Measurements from ENCODE around the gene KANSL3.
"Not testable (repeated sequence)": the region's sequence is repeated elsewhere in the genome, so short reads cannot be mapped to it uniquely, and the experiment has no call there.

KANSL3 gene

DNA sequence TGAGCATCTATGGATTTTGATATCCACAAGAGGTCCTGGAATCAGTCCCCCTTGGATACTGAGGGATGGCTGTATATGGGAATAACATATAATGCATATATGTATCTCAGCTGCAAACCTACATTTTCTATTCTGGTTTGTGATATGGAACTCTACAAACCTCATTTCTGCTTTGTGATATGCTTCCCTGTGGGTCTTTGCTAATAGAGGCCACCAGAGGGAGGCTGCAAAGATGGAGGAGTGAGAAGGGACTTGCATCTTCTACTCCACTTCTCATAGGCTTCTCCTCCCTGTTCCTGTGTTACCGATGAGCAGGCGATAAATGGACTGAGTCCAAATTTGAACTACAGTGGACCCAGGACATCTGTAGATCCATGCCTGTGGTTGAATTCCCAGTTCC, 63.7 kb downstream of the KANSL3 start:
- TF ChIP-seq, protein P1, sequence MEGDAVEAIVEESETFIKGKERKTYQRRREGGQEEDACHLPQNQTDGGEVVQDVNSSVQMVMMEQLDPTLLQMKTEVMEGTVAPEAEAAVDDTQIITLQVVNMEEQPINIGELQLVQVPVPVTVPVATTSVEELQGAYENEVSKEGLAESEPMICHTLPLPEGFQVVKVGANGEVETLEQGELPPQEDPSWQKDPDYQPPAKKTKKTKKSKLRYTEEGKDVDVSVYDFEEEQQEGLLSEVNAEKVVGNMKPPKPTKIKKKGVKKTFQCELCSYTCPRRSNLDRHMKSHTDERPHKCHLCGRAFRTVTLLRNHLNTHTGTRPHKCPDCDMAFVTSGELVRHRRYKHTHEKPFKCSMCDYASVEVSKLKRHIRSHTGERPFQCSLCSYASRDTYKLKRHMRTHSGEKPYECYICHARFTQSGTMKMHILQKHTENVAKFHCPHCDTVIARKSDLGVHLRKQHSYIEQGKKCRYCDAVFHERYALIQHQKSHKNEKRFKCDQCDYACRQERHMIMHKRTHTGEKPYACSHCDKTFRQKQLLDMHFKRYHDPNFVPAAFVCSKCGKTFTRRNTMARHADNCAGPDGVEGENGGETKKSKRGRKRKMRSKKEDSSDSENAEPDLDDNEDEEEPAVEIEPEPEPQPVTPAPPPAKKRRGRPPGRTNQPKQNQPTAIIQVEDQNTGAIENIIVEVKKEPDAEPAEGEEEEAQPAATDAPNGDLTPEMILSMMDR (conservative IDR thresholded peaks at IDR 0.05), result no peak; the same call in 1 of the 2 replicates
- no peak for TF ChIP-seq ZFX (IDR thresholded peaks at IDR 0.05)
- H3K27ac ChIP-seq, result no peak overlapping the region

- no peak overlapping the region for H3K27ac ChIP-seq
- TF ChIP-seq ZFX (IDR thresholded peaks at IDR 0.05), result no peak
- TF ChIP-seq, protein P1 (conservative IDR thresholded peaks at IDR 0.05), result no peak
Observed at GRCh38 chr2:96568094-96568493, 70.0 kb downstream of the KANSL3 start.

- no peak for TF ChIP-seq ZFX (IDR thresholded peaks at IDR 0.05)
- TF ChIP-seq, protein P1 (conservative IDR thresholded peaks at IDR 0.05), result no peak
- H3K27ac ChIP-seq, result no peak overlapping the region
Observed at GRCh38 chr2:96565111-96565510, 73.0 kb downstream of the KANSL3 start.

DNA sequence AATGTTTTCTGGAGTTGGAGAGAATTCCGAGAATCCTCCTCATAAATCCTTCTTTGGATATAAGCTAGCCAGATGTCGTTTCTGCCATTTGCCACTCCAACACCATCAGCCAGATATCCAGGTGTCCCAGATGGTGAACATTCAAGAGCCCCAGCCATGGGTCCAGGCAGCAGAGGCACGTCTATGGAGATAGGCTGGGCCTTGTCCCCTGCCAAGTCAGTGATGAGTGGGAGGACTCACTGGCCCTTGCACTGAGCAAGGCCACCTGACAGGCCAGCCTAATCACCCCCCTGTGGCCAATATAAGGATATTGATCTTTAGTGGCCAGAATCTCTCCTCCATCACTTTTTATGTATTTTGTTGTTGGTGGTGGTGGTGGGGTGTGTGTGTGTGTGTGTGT, 73.5 kb downstream of the KANSL3 start:
- no peak overlapping the region for H3K27ac ChIP-seq
- TF ChIP-seq, protein P1 (conservative IDR thresholded peaks at IDR 0.05), result no peak
- no peak for TF ChIP-seq ZFX (IDR thresholded peaks at IDR 0.05)

DNA sequence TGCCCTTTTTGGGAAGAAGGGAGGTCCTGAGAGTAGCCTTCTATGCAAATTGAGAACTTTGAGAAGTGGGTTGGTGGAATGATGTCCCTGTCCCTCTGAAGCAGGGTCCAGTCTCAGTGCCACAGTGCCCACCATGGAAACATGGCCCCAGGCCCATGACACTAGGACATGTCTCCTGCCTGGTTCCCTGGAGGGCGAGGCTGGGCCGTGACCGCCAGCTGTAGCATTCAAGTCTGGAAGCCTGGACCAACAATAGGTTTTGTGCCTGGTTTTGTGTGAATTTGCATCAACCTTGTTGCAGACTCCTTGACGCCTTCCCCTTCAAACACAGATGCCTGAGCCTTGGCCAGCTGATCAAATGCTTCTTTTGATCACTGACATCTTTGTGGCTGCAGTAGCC, 74.1 kb downstream of the KANSL3 start:
- TF ChIP-seq, protein P1 (conservative IDR thresholded peaks at IDR 0.05), result no peak
- no peak for TF ChIP-seq ZFX (IDR thresholded peaks at IDR 0.05)
- H3K27ac ChIP-seq, result no peak overlapping the region

- TF ChIP-seq, protein P1 (conservative IDR thresholded peaks at IDR 0.05), result no peak
- no peak for TF ChIP-seq ZFX (IDR thresholded peaks at IDR 0.05)
- H3K27ac ChIP-seq, result no peak overlapping the region
Observed at GRCh38 chr2:96558485-96558884, 79.6 kb downstream of the KANSL3 start.

DNA sequence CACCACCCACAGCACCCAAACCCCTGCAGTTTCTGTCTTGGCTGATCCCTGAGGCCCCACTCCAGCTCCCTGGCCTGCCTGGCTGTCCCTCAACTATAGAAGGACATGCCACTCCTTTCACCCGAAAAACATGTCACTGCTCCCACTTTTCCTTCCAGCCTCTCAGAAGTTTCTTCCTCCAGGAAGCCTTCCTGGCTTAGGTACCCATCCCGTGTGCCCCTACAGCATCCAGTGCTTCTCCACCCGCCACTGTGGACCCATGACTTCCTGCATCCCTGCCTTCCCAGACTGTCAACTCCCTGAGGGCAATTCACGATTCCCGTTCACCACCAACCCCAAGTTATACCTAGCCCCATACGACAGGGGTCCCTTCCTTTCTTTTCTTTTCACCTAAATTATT, 80.1 kb downstream of the KANSL3 start:
- no peak overlapping the region for H3K27ac ChIP-seq
- TF ChIP-seq ZFX (IDR thresholded peaks at IDR 0.05), result no peak
- TF ChIP-seq, protein P1 (conservative IDR thresholded peaks at IDR 0.05), result no peak

DNA sequence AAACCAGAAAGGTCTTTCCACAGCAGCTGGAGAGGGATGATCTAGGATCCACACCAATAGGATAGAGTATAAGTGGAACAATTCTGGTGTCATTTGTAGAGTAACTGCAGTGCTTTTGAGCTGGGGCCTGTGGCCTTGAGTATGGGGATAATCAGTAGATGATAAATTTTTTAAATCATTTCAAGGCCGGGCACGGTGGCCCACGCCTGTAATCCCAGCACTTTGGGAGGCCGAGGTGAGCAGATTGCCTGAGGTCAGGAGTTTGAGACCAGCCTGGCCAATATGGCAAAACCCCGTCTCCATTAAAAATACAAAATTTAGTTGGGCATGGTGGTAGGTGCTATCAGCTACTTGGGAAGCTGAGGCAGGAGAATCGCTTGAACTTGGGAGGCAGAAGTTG, 80.7 kb downstream of the KANSL3 start:
- not testable (repeated sequence) for H3K27ac ChIP-seq
